GM18498 (cell line): ENCODE data around the gene KRT24.
"Not testable (repeated sequence)": the region's sequence is repeated elsewhere in the genome, so short reads cannot be mapped to it uniquely, and the experiment has no call there.

ENCODE experiments used
- ATAC-seq: cut with Tn5 transposase; IDR thresholded peaks from one replicate; pipeline ENCODE4 v1.9.1; 2021; ENCODE audit warnings: mild to moderate bottlenecking, moderate library complexity; ENCODE audit not compliant: unreplicated experiment

The KRT24 gene

DNA sequence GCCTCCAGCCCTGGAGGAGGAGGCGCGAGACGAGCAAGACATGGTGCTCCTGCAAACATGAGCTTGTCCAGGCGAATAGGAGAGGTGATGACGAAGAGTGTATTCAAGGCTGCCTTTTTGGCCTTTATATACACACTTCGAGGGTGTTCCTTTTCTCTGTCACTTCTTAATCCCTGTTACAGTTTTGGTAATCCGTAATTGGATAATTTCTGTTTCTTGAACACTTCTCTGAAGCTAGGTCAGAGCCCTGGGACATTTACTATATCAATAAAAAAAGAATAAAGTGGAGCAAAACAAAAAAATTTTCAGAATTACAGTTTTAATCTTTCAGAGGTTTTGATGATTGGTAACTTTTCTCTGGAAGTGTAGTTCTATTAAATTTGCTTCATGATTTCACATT is at the start of gene KRT24:
TSS of gene KRT24 (minus strand) at position 101 of the 400 bp plus-strand sequence. CDS start at position 42, 59 bp downstream.
- no peak for ATAC-seq

DNA sequence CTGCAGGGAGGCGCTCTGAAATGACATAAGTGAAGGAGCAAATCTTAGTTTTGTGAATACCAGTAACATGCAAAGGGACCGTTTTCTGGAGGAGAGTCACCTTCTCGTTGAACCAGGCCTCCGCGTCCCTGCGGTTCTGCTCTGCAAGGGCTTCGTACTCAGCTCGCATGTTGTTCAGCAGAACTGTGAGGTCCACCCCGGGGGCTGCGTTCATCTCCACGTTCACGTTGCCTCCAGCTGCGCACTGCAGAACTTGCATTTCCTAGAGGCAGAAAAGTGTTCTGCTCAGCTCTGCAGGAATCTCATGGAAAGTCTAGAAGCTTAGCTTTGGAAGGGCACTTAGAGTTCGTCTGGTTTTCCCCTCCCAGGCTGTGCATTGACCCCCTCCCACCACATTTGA is 47.5 kb upstream of the KRT24 start:
- ATAC-seq = no peak

DNA sequence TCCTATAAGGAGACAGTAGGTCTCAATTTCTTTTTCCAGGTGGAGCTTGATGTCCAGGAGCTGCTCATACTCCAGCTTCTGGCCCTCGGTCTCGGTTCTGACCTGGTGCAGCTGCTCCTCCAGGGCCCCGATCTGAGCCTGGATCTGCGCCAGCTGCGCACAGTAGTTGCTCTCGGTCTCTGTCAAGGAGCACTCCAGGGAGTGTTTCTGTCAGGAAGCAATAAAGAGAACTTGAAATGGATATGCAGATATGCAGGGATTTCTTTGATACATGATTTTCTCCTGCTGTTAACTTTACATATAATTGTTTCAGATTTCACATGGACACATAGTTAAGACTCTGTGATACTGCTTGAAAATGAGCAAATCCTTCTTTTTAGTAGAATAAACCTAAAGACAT is 46.8 kb upstream of the KRT24 start:
- no peak for ATAC-seq

DNA sequence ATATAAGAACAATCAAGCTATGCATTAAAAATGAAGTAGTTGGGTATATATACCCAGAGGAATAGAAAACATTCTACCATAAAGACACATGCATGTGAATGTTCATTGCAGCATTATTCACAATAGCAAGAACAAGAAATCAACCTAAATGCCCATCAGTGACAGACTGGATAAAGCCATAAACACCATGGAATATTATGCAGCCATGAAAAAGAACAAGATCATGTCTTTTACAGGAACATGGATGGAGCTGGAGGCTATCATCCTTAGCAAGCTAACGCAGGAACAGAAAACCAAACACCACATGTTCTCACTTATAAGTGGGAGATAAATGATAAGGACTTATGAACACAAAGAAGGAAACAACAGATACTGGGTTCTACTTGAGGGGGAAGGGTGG is 45.1 kb upstream of the KRT24 start:
- not testable (repeated sequence) for ATAC-seq

DNA sequence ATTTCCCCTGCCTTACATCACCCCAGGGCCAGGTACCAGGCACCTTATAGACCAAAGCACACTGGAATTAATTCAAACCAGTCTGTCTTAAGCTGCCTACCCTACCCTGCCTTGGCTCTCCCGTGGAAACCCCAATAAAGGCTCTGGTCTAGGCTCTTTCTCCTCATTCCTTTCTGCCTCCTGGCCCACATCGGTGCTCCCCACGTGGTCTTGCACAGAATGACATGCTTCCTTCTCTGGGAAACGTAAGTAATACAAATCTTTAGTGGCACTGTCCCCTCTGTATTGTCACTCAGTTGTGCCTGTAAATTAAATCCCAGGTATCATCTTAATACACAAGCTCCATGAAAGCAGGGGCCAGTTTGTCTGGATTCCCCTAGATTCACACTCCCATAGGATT is 35.0 kb upstream of the KRT24 start:
- no peak for ATAC-seq

DNA sequence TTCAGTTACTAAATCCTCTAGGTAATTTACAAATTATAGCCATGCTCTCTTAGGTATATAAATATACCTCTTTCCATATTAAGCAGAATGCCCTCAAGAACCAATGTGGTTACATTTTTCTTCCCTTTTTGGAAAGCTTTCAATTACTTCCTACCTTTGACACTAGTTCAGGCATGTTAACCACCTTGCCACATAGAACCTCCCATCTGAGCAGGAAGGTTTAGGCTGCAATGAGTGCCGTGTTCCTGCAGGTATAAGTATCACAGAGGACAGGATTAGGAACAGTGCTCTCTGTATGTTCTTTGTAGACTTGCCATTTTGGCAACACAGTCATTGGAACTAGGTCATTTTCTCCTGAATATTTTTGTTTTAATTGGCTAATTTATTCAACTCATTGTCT is 31.5 kb upstream of the KRT24 start:
- no peak for ATAC-seq

DNA sequence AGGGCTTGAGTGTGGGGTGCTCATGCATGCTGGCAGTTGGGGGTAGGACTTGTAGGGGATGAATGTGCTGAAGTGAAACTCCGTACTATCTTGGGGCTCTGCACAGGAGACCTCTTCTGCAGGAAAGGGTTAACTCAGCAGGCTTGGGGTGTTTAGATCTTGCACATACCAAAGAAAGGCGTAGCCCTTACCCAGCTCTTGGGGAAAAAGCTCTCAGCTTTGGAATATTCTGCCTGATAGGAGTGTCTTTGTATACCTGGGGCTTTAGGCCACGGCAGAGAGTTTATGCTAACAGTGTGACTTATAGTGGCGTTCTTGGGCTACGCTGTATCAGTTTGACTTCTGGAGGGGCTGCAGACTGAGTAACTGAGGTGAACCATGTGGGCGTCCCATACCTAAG is 30.5 kb upstream of the KRT24 start:
- no peak for ATAC-seq

DNA sequence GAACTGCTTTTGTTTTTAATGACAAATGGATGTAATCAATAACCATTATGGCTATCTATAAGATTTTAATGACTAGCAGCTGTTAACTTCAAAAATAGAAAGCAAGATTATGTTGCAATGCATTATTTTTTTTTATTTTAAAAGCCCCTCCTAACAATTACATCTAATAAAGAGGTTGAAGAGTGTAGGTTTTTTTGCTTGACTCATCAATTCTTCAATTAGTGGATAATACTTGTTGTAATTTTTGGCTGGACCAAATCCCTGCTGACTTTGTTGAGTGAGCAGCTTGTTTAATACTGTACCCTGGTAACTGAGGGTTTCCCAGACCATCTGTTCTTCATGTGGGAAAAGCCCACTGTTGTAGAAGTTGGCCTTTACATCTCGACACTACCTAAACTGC is 27.4 kb upstream of the KRT24 start:
- ATAC-seq = no peak

DNA sequence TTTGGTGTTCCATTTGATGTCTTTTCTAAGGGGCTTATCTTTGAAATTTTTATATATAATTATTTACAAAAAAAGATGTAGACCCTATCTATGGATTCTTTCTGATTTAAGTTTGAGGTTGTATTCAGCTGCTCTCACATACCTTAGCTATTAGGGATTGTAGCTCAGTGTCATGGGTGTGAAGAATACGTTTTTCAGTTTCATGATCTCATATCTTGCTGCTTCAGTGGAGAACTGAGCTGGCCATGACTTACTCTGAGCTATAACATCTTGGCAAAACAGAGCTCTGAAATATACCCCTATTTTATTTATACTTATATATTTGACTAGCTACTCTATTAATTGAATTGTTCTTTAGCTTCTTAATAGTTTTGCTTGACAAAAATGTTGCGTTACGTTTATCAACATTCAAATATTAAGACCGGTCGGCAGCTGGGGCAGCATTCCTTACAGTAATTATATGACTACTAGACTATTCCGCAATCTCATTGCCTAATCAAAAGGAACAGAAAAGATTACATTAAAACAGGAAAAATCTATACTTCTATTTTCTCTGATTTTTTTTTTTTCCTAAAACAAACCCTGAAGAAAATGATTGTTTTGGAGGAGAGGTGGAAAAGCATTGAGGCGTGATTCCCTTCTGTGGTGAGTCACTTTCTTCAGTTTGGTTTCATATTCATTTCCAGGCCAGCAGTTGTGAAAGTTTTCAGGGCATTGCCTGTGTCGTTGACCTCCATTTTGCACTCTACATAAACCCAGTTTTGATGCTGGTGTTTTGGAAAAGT is 24.1 kb upstream of the KRT24 start:
- ATAC-seq = no peak

DNA sequence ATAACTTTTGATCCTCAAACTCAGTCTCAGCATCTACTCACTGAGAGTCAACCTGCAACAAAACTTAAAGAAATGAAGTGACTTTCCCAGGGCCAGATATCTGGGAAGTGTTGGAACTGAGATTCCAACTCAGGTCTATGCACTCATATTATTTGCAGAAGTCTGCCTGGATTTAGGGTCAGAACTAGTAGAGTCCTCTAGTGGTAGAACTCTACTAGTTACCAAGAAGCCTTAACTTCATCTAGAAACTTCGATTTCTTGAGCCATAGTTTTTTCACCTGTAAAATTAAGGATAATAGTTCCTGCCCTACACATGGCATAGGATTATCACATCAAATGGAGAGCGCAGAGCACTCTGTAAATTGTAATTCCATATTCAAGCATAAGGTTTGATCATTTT is 23.4 kb upstream of the KRT24 start:
- ATAC-seq = no peak

DNA sequence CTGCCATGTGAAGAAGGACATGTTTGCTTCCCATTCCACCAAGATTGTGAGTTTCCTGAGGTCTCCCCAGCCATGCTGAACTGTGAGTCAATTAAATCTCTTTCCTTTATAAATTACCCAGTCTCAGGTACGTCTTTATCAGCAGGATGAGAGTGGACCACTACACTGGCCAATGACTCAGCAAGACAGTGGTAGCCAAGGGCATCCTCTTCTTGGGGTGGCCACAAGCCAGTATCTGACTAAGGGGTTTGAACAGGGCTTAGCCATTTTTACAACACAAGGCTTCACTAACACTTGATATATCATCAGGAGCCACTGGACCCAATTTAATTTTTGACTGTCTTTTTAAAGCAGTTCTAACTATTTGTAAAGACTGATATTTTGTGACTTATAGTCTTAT is 21.1 kb upstream of the KRT24 start:
- ATAC-seq = no peak

DNA sequence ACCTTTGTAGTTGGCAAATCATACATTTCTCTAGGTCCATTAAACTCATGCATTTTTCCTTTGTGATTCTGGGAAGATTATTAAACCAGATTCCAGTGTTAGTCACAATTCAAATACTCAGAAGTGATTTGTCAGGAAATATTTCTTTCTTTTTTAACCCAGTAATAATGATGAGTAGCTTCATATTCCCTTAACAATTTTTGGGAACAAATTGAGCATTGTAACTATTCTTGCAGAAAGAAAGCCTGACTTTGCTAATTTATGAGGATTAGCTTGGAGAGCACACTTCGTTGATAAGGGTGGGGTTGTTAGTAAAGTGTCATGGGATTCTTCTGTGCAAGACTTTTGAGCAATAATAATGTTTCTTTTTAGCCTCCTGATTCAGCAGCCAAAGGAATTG is 18.7 kb upstream of the KRT24 start:
- ATAC-seq = no peak

DNA sequence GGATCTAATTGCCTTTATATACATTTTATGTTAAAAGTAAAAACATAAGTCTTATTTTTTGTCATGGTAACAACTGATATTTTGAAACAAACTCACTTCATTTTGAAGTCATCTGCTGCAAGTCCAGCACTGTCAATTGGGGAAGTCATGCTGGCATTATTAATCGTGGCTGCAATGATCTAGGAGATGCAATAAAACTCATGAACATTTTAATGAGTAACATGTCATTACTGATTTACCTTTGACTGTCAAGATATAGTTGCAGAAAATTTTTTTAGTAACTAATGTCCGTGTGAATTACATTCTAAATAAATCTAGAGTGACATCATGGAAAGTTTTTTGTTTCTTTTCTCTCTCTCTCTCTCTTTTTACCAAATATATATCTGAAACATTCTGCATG is 17.3 kb upstream of the KRT24 start:
- ATAC-seq = no peak

DNA sequence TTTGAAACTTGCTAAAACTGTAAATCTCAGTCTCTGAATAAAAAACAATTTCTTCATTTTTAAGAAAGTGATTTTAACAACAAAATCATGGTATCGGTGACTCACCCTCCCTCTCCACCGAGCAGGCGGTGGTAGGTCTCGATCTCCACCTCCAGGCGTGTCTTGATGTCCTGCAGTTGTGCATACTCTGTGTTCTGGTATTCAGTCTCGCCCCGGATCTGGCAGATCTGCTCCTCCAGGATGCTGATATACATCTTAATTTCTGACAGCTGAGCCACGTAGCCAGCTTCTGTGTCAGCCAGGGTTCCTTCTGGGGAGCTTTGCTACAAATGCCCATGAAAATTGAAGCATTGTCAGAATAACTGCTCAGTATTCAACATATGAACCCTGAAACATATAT is 15.4 kb upstream of the KRT24 start:
- ATAC-seq = no peak

DNA sequence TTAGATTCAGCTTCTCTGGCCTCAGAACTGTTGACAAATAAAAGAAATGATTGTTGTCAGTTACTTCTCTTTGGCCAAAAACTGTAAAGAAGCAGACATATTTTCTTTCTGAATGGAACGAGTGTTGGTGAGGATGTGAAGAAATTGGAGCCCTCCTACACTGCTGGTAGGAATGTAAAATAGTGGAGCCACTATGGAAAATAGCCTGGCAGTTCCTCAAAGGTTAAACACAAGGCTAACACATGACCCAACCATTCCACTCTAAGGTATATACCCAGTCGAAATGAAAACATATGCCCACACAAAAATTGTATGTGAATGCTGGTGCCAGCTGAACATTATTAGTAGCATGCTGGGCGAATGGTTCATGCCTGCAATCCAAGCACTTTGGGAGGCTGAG is 14.2 kb upstream of the KRT24 start:
- ATAC-seq = no peak

DNA sequence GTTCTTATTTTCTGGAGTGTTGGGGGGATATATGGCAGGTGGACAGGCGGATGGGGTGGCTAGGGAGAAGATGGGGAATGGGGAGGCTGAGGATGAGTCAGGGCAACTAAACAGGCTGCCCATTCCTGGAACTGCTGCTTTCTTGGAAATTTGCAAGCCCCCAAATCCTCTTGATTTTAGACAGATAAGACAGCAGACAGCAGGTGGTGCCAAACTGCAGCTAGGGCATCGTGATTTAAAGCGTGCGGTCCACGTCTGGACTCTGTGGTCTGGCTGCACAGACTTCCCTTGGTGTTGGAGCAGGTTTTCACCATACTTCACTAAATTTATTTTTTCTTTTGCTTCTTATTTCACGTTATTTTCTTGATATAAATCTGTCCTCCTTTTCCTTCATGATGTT is 10.9 kb upstream of the KRT24 start:
- no peak for ATAC-seq

DNA sequence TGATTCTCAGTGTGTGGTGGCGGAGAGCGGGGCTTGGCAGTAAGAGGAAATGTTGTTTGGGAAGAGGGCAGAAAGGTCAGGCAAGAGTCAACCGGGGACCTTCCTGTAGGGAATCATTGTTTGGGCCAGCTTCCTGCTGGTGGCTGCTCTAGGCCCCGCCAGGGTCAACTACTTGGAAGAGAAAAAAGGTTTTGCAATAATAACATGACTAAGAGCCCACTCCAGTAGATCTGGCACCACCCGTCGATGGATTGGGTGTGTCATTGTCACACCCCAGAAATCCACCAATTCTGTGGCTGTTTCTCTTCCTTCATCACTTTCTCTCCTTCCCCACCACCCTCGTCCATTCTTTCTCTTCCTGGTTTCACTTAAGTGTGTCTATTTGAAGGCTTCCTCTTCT is 4.2 kb upstream of the KRT24 start:
- no peak for ATAC-seq

DNA sequence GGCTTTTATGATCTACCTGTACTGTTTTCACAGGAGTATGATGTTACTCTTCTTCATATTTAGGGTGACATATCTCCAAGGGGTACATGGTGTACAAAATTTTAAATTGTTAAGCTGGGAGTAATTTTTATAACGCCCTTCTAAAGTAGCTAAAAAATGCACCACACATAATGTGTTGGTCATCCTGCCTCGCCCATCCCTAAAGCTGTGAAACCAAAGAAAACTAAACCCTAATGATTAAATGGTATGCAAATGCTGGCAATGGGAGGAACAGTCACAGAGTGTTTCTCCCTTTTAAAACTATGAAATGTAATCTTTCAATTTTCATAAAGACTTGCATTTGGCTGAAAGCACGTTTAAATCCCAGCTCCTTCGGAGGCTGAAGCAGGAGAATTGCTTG is 2.0 kb upstream of the KRT24 start:
- ATAC-seq = no peak

DNA sequence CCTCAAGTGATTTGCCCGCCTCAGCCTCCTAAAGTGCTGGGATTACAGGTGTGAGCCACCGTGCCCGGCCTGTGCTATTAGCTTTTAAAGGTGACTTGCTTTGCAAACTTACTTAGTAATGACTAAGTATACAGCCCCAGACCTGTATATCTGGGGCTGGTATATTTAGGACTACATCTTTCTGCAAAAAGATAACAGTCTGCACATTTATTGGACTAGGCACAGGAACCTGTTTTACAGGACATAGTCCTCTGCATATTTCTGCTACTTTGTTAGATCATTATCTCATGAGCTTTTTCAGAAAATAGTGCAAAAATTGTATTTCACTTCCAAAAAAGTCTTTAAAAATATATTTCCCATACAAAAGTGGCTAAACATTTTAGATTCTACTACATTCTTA is 1.3 kb downstream of the KRT24 start:
- no peak for ATAC-seq

DNA sequence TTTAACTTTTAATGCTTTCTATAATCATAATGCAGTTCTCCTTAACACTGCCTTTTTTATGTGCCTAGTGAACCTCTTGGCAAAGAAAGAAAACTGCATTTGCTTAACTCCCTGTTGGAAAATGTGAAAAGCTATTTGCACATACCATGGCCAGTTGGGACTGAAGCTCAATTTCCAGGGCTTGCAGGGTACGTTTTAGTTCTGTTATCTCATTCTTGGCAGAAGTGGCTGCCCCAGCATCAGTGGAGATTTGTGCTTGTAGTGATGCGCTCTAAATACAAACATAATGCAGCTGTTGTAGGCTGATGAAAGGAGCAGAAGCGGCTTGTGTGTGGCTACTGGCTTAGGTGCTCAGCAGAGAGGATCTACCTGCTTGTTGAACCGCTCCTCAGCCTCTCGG is 3.7 kb downstream of the KRT24 start:
- ATAC-seq = no peak

DNA sequence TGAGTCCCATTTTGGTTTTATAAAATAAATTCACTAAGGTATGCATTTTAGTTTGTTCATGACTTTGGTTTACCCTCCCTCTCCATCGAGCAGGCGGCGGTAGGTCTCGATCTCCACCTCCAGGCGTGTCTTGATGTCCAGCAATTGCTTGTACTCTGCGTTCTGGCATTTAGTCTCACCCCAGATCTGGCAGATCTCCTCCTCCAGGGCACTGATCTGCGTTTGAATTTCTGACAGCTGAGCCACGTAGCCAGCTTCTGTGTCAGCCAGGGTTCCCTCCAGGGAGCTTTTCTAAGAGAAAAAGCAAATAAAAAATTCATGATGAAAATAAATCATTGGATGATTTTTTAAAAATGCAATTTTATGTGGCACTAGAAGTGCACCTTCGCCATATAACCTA is 4.2 kb downstream of the KRT24 start:
- no peak for ATAC-seq

DNA sequence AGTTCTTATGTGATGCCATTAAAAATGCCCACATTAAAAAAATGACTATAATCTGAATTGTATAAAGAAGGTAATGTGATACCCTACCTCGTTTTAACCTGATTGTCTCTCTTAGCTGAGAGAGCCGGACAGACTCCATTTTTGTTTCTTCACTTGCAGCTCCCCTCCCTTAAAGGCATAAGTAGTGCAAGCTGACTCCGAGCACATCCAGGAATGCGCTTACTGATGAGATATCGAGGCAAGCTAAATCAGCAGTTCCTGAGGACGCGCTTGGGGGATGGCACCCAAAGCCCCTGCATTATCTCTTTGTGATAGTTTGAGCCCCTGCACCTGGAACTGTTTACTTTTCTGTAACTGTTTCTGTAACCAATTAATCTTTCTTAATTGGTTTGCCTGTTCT is 6.3 kb downstream of the KRT24 start:
- no peak for ATAC-seq

DNA sequence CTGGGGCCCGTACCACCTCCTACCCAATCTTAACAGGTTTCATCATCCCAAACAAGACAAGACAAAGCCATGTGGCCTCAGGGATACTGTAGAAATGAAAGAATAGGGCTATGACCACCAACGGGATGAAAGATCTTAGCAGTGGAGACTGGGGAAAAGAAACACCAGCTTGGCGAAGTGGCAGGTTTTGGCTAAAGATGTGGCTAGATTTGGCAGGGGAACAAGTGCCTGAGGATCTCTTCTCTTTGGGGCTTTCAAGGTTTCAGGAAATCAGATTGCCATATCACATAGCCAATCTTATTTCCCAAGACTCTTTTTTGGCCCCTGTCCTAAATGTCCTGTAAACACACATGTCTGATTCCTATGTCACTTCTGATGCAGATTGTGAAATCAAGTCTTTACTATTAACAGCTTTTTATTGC is 6.9 kb downstream of the KRT24 start:
- ATAC-seq = no peak
